Fibroblast of mammary gland (primary cell): ENCODE measurements around the gene SLC25A48.

Source experiments
- DNase-seq: peaks from one replicate; pipeline ENCODE4 v3.0.0-alpha.2; 2010; ENCODE audit warnings: low read depth
- H3K4me3 ChIP-seq: 2 replicates; pipeline ENCODE4 v1.5.1; 2011; ENCODE audit warnings: low read depth, mild to moderate bottlenecking, low read length, moderate library complexity; ENCODE audit not compliant: control insufficient read depth
- TF ChIP-seq, protein P1 (sequence below): conservative IDR thresholded peaks from 2 replicates; pipeline ENCODE4 v1.5.1; 2011; ENCODE audit warnings: low read depth, low read length, inconsistent platforms; ENCODE audit not compliant: control insufficient read depth, insufficient read depth

Gene SLC25A48

GRCh38 chr5:135843571-135844337 is 9.3 kb downstream of the SLC25A48 start:
- no peak overlapping the region for H3K4me3 ChIP-seq
- DNase-seq = no peak
- TF ChIP-seq, protein P1, sequence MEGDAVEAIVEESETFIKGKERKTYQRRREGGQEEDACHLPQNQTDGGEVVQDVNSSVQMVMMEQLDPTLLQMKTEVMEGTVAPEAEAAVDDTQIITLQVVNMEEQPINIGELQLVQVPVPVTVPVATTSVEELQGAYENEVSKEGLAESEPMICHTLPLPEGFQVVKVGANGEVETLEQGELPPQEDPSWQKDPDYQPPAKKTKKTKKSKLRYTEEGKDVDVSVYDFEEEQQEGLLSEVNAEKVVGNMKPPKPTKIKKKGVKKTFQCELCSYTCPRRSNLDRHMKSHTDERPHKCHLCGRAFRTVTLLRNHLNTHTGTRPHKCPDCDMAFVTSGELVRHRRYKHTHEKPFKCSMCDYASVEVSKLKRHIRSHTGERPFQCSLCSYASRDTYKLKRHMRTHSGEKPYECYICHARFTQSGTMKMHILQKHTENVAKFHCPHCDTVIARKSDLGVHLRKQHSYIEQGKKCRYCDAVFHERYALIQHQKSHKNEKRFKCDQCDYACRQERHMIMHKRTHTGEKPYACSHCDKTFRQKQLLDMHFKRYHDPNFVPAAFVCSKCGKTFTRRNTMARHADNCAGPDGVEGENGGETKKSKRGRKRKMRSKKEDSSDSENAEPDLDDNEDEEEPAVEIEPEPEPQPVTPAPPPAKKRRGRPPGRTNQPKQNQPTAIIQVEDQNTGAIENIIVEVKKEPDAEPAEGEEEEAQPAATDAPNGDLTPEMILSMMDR = no peak

- TF ChIP-seq, protein P1 = no peak
- no peak overlapping the region for H3K4me3 ChIP-seq
- no peak for DNase-seq
These were observed 11.8 kb downstream of the SLC25A48 start for GRCh38 chr5:135846311-135846710.

- TF ChIP-seq, protein P1 = no peak
- H3K4me3 ChIP-seq = no peak overlapping the region
- DNase-seq = no peak
These were observed 13.5 kb downstream of the SLC25A48 start for GRCh38 chr5:135847976-135848375.

- H3K4me3 ChIP-seq = no peak overlapping the region
- TF ChIP-seq, protein P1 = no peak
- DNase-seq = no peak
These were observed 15.8 kb downstream of the SLC25A48 start for GRCh38 chr5:135850231-135850630.

- DNase-seq = no peak
- TF ChIP-seq, protein P1 = no peak
- no peak overlapping the region for H3K4me3 ChIP-seq
These were observed 16.2 kb downstream of the SLC25A48 start for GRCh38 chr5:135850671-135851070.

GRCh38 chr5:135851186-135851914 is 16.9 kb downstream of the SLC25A48 start:
- no peak overlapping the region for H3K4me3 ChIP-seq
- TF ChIP-seq, protein P1 = no peak
- no peak for DNase-seq
